NB4 (cell line): ENCODE data around the gene FAM222A.

Experiments used
- CTCF ChIP-seq: IDR thresholded peaks from one replicate; pipeline ENCODE4 v1.5.1; 2012; ENCODE audit warnings: low read depth, low read length
- MAX ChIP-seq: IDR thresholded peaks from 2 replicates; pipeline ENCODE4 v1.6.1; 2011; ENCODE audit warnings: low read depth, low read length
- POLR2A ChIP-seq: IDR thresholded peaks from 2 replicates; pipeline ENCODE4 v1.6.1; 2011; ENCODE audit warnings: mild to moderate bottlenecking; ENCODE audit not compliant: insufficient read length; ENCODE audit errors: extremely low read depth

- TF ChIP-seq POLR2A: no peak
- TF ChIP-seq CTCF: peak; percentile 99
- peak; percentile 45; the same call in 1 of the 2 replicates for TF ChIP-seq MAX
Observed at GRCh38 chr12:109804820-109805761, 91.5 kb downstream of the FAM222A start.
